ENCODE results near the gene MYO9A.
"Not testable (repeated sequence)": the region's sequence is repeated elsewhere in the genome, so short reads cannot be mapped to it uniquely, and the experiment has no call there.

Gene MYO9A

DNA sequence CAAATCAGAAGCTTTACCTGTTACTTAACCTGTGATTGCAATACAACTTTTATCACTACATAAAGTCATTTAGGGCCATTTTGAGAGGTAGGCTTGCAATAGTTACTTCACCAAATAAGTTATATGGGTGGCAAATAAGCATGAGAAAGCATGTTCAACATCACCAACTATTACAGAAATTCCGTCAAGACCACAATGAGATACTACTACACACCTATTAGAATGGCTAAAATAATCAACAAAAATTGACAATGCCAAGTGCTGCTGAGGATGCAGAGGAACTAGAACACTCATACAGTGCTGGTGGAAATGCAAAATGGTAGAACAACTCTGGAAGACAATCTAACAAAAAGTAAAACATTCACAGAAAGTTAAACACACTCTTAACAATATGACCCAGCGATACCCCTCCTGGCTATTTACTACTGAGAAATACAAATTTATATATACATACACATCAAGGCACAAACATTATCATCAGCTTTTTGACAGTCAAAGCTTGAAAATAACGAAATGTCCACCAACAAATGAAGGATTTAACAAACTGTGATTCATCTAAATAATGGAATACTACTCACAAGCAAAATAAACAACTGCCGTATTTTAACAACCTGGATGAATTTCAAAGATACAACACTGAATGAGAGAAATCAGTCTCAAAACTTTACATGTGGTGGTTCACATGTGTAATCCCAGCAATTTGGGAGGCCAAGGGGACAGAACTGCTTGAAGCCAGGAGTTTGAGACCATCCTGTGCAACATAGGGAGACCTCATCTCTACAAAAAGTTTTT is 82.9 kb downstream of the MYO9A start:
- no peak for DNase-seq

DNA sequence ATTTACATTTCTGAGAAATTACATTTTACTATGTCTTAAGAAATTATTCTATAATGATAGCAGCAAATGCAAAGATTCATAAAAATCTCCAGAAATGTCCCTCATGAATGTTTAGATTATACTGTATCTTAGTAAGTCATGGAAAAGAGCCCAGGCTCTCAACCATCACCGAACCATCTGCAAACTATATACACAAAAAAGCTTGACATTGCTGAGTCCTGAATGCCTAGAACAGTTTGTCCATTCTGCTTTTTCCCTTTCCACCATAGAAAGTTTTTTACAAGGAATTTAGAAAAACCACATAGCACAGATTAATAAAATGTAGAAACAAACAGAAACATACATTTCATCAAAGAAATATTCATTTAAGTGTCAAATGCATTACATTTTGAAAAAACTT is 83.6 kb downstream of the MYO9A start:
- no peak for DNase-seq

DNA sequence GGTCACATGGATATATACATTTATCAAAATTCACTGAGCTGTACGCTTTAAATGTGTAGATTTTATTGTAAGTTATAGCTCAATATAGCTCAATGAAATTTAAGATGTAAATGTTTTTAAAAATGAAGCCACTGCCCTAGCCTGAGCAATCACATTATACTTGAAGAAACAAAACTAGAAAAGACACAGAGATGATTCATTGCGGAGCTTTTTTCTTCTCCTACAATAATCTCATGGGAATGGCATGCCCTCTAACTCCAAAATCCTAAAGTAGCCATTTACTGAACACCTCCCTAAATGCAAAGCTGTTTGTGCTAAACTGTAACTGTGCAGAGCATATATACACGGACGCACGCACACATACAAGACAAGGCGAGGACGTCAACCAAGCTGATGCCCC is 84.2 kb downstream of the MYO9A start:
- no peak for DNase-seq

DNA sequence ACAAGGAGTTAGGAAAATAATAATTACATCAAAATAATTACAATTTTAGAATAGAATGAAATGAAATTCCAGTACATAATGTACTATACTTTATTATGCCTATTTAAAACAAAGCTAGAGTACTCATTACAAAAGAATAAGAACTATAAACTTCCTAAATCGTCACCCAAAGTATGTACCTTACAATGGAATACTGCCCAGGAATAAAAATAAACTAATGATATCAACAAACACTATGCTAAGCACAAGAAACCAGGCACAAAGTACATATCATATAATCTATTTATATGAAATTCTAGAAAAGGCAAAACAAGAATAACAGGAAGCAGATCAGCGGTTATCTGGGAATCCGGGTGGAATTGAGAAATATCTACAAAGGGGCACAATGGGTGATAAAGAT is 84.7 kb downstream of the MYO9A start:
- no peak for DNase-seq

DNA sequence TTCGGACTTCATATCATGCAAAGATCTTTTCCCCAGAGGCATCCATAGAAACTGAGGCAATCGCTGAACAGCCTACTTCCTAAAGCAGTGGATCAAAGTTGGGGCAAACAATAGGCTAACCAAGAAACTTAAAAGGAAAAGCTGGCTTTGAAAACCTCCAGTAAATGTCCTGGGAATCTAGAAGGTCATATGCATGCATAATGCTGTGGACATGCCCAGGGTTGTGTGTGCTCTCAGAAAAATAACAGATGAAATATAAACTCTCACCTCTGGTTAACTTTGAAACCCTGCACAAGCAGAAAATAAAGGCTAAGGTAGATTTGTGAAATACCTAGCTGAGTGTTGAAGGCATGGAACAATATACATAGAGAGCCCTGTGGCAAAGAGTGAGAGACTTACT is 96.3 kb downstream of the MYO9A start:
- no peak for DNase-seq

DNA sequence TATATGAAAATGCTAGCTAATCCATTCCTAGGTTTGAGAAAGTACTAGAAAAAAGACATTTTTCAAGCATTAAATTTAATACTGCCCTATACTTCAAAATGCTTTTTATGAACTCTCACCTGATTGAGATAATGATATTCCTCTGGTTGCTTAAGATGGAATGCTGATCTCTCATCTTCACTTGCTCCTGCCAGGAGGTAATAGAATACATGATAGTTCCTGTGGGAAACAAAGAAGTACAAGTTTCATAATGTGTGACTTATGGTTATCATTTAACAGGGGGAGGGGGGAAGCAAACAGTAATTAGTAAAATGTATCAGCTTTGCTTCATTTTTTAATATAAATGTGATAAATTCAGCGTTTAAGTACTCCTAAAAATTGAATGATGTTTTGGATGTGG is 97.2 kb downstream of the MYO9A start:
- DNase-seq: no peak

DNA sequence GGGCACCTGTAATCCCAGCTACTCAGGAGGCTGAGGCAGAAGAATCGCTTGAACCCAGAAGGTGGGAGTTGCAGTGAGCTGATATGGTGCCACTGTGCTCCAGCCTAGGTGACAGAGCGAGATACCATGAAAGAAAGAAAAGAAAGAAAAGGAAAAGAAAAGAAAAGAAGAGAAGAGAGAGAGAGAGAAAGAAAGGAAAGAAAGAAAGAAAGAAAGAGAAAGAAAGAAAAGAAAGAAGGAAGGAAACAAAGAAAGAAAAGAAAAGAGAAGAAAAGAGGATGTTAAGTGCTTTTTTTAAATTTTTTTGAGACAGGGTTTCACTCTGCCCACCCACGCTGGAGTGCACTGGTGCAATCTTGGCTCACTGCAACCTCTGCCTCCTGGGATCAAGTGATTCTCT is 103.4 kb downstream of the MYO9A start:
- not testable (repeated sequence) for DNase-seq

DNA sequence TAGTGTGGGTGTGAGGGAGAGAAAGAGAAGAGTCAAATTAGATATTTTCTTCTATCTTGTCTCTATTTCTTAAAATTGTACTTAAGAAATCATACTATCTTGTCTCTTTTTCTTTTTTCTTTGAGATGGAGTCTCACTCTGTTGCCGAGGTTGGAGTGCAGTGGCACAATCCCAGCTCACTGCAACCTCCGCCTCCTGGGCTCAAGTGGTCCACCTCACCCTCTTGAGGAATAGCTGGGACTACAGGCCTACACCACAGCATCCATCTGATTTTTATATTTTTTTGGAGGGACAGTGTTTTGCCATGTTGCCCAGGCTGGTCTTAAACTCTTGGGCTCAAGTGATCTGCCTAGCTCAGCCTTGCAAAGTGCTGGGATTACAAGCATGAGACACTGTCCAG is 104.2 kb downstream of the MYO9A start:
- DNase-seq: no peak

DNA sequence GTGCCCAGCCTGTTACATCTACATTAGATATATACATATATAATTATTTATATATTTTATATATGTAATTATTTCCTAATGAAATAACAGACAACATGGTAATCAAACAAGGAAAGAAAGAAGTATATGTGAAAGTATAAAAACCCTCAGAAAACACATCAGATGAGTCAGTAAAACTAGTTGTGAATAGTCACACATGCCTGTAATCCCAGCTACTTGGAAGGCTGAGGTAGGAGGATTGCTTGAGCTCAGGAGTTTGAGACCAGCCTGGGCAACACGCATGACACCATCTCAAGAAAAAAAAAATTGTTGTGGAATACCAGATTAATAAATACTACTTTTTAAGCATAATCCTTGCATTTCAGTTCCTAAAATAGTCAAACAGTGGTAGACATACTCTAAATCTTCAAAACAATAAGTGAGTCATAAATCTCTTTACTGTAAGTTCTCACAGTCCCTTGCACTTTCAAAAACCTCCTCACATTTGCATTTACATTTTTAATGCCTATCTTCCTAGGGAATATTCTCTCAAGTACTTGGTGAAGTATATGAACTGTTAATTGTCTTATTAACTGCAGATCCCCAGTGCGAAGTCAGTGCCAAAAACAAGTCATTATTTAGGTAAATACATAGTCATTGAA is 106.5 kb downstream of the MYO9A start:
- no peak for DNase-seq

DNA sequence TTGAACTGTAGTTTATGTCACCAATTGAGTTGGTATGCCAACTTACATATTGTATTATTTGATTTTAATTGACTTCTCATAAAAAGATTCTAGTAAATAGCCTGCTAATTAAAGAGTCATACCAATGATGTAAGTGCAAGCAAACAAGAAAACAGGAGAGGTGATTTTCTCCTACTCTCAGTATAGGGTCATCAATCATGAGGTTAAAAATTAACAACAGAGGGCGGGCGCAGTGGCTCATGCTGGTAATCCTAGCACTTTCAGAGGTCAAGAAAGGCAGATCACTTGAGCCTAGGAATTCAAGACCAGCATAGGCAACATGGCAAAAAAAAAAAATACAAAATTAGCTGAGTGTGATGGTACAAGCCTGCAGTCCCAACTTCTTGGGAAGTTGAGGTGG is 108.7 kb downstream of the MYO9A start:
- DNase-seq: no peak

DNA sequence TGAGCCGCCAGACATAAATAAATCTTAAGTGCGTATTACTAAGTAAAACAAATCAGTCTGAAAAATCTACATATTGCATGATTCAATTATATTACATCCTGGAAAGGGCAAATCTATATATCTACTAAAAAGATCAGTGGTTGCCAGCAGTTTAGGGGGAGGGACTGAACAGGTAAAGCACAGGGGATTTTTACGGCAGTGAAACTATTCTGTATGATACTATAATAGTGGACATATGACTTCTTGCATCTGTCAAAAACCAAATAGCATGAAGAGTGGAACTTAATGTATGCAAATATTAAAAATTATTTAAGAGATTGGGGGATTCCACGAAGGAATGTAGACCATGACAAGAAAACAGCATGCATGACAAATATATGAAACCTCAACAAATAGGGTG is 111.6 kb downstream of the MYO9A start:
- no peak for DNase-seq

DNA sequence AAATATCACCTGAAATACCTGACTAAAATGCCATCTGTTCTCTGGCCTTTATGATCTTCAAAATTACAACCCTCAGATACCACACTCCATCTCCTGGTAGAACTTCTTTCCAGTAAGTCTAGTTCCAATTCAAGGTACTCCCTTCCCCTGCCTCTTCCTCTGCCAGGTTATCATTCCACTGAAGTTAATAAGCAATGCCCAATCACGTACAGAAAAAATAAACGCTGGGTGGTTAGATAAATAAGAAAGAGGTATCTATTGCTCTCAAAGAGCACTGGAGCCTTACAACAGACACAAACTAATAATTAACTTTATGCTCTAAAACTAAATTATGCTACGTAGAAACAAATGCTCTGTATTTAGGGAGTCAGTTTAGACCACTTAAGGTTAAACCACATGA is 112.5 kb downstream of the MYO9A start:
- no peak for DNase-seq

DNA sequence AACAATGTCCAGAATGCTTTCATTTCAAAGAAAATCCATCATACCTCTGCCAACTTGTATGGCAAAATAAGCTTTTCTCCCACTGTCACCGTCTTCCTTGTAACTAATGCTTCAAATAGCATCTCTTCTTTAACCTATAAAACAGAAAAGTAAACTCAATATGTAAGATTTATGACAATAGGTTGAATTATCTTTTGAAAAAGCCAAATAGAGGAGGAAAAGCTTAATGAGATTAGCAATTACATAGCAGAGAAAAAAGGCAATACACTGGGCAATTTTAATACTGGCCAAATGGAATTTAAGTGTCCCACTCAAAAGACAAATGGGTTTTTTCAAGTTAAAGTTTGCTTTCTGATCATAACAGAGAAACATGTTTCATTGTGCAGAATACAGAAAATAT is 118.1 kb downstream of the MYO9A start:
- no peak for DNase-seq

DNA sequence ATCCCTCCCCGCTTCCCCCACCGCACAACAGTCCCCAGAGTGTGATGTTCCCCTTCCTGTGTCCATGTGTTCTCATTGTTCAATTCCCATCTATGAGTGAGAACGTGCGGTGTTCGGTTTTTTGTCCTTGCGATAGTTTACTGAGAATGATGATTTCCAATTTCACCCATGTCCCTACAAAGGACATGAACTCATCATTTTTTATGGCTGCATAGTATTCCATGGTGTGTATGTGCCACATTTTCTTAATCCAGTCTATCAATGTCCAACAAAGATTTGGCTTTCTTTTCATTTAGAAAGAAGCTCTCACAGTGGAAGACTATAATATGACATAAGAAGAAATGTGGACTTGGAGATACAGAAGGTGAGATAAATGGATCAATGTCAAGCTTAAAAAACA is 119.2 kb downstream of the MYO9A start:
- DNase-seq: not testable (repeated sequence)

DNA sequence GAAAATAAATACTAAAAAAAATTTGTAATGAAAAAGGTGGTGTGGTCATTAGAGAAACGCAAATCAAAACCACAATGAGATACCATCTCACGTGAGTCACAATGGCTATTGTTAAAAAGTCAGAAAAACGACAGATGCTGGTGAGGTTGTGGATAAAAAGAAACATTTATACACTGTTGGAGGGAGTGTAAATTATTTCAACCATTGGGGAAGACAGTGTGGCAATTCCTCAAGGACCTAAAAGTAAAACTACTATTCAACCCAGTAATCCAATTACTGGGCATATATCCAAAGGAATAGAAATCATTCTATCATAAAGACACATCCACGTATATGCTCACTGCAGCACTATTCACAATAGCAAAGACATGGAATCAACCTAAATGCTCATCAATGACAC is 120.3 kb downstream of the MYO9A start:
- no peak for DNase-seq

DNA sequence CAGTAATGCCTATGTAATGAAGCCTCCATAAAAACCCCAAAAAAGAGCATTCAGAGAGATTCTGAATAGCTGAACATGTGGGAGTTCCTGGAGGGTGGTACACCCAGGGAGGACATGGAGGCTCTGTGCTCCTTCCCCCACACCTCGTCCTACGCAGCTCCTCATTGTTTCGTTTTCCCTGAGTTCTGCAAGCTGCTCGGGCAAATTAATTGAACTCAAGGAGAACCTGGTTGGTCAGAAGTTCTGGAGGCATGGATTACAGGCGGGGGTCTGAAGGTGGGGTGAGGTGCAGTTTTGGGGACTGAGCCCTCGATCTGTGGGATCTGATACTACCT is 142.2 kb downstream of the MYO9A start:
- DNase-seq: no peak

DNA sequence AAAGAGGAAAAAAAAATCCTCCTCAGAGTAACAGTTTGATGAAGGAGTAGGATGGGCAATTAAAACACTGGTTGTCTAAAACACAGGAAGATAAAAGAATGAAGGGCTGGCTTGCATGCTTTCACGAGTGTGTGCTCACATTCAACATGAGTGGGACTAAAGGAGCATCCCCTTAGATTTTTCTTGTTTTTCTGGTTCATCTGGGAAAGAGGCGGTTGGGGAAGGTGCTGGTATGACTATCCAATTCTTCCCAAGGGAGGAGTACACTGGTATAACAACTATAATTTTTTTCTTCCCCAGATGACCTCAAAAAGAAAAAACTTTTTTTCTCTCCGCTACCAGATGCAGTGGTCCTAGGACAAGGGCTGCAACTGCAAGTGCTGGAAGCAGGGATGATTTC is 143.7 kb downstream of the MYO9A start:
- DNase-seq: no peak

DNA sequence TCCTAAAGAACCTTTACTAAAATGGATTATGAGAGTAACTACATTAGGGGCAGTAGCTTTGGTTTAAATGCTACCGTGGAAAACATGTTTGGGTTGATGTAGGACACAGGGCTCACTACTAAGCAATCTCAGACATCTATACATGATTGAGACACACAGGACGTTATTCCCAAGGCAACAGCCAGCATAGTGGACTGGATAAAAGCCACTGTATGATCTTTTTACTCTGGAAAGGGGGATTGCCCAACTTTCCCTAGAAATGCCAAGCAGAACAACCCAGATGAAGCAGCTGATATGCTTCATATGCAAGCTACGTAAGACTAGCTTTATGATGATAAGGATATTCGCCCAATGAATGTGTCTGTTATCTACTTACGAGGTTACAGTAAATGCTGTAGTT is 144.6 kb downstream of the MYO9A start:
- no peak for DNase-seq

DNA sequence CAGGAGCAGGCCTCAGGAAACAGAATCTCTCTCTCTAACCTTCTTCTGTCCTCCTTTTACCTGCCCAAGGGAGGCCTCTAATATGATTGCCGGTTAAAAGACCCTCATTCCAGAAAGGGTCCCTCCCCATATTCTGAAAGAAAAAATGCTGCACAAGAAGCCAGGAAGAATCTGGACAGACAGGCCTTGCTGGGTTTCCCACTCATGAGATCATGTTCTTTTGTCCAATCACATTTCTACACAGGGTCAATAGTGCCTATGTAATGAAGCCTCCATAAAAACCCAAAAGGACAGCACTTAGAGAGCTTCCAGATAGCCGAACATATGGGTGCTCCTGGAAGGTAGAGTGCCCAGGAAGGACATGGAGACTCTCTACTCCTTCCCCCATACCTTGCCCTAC is 146.0 kb downstream of the MYO9A start:
- no peak for DNase-seq

DNA sequence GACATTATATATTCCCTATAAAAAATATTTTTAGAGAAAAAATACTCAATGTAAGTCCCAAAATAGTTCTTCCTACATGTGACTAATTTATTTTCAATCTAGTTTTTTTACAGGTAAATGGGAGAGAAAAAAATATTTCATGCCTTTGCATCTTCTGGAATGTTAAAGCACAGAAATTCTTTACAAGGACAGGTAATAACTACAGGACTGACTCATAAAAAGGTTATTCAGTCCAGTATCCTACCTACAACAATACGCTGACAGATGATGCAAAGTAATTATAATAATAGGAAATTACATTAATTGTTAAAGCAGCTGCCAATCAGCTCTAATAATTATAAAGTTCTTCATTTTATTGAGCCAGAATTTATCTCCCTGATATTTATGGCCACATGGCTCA is 147.5 kb downstream of the MYO9A start:
- DNase-seq: no peak

DNA sequence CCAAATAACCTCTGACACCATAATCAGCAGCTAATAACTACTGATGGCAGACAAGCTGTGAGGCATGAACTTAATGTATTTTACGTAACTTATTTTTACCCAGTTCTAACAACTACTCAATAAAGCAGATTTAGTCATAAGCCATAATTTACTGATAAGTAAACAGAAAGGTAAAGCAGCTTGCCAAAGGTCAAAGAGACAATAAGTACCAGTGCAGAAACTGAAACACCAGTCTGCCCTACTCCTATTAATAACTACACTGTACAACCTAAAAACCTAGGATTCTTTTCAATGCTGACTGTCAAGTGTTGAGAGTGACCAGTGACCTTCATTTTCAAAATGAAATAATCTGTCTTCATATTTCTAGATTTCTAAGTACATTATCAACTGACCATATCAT is 155.4 kb downstream of the MYO9A start:
- DNase-seq: no peak

DNA sequence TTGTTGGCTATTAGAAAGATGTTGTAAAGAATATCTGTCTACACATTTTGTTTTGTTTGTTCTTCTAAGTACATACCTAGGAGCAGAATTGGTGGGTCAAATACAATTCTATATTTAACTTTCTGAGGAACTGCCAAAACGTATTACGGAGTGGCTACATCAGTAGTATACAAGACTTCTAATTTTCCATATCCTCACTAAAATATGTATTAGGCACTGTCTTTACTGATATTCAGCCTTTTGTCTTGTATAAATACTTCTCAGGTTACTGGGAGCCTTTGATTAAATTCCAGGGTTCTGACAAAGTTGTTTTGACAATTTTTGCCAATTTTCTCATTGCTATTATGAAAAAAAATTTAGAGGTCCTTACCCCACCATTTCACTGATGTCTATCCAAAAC is 160.9 kb downstream of the MYO9A start:
- DNase-seq: no peak

DNA sequence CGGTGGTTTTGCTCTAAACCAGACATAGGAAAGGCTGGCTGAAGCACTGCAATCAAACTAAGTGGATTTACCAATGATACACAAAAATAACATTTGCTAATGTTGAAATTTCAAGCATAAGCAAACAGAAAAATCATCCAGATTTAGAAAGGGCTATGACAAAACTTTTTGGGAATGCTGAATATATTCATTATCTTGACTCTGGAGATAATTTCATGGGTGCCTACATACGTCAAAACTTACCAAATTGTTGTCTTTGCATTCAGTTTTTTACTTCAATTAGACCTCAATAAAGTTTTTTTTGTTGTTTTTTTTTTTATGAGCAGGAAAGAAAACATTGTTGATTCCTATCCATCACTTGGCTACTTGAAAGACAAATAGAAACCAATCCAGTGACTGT is 166.8 kb downstream of the MYO9A start:
- no peak for DNase-seq

DNA sequence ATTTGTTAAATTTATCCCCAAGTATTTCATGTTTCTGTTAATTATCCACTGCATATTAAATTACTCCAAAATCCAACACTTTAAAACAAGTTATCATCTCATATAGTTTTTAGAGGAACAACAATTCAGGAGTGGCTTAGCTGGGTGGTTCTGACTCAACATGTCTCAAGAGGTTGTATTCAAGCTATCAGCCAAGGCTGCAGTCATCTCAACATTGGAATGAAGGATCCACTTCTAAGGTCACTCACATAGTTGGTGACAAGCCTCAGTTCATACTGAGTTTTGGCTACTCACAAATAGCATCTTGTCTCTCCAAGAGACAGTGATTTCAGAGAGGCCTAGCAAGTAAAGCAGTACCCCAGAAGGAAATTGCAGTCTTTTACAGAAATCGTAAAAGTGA is 172.9 kb downstream of the MYO9A start:
- DNase-seq: no peak

DNA sequence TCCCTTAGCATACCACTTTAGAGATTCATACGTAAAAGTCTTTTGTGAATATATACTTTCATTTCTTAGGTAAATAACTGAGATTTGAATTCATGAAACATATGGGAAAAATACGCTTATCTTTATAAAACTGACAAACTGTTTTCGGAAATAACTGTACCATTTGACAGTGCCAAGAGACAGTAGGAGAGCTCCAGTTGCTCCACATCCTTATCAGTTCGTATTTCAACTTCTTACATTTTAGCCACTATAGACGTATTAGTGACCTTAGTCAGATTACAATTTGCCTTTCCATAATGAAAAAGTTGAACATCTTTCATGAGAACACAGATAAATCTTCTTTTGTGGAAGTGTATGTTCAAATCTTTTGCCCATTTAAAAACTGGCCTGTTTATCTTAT is 174.1 kb downstream of the MYO9A start:
- no peak for DNase-seq

All from activated naive CD4-positive, alpha-beta T cell treated with Interleukin-2 at 50 U/mL for 16 hours (primary cell).